ENCODE results near the gene SLC12A9. TPM values are rescaled to one million over a fixed set of nuclear protein-coding genes. Genes with fewer than 3 reads are reported as not detected.
A peak's percentile ranks its signal among the peaks of the same experiment; 100 is the strongest.

Gene SLC12A9
- total RNA-seq, 1 experiment from 2014 or later, result 23.8 TPM

- peaks cover 5% of the 10 kb centered on the region for H3K36me3 ChIP-seq (ENCODE audit: insufficient read depth, low read length, poor library complexity, severe bottlenecking)
- H3K27ac ChIP-seq (ENCODE audit: low read depth, low read length, poor library complexity, severe bottlenecking), result no peak overlapping the region
- H3K9me3 ChIP-seq (ENCODE audit: low read depth, low read length, poor library complexity, severe bottlenecking), result no peaks in the 10 kb centered on the region
- intact Hi-C loops (cut with micrococcal nuclease; ENCODE audit: unreplicated experiment), result loop anchor here (10.0 kb wide), 1 partner anchor 301 kb away; no protein-coding TSS in a partner anchor
- peaks cover 7% of the 10 kb centered on the region for H3K27me3 ChIP-seq (replicated peaks; ENCODE audit: insufficient read depth, low read depth, low read length, poor library complexity)
- TF ChIP-seq EZH2 (IDR thresholded peaks at IDR 0.05; ENCODE audit: borderline replicate concordance, low read depth, low read length, poor library complexity, severe bottlenecking), result no peak
- no peak for TF ChIP-seq CTCF (conservative IDR thresholded peaks at IDR 0.05; ENCODE audit: low read depth, low read length)
- H3K4me3 ChIP-seq (ENCODE audit: low read depth, low read length, poor library complexity, severe bottlenecking), result no peak overlapping the region
- DNase-seq (ENCODE audit: low spot score), result no peak
- peaks cover 21% of the 10 kb centered on the region for H3K4me1 ChIP-seq (ENCODE audit: insufficient read depth, low read length, poor library complexity, severe bottlenecking)
- no TSS peak for BruUV-seq (replicated peaks)
- CTCF ChIA-PET, result no interaction called here
- POLR2A ChIA-PET (ENCODE audit: low non-redundant PET), result no interaction called here
These were observed 40.9 kb downstream of the SLC12A9 start for GRCh38 chr7:100893318-100893895.

- Histone ChIP-seq H3K27me3 (replicated peaks; ENCODE audit: insufficient read depth, low read depth, low read length, poor library complexity) (peaks cover 7% of the 10 kb centered on the region), H3K4me3 (ENCODE audit: low read depth, low read length, poor library complexity, severe bottlenecking) (no peak overlapping the region), H3K27ac (ENCODE audit: low read depth, low read length, poor library complexity, severe bottlenecking) (no peak overlapping the region), H3K4me1 (ENCODE audit: insufficient read depth, low read length, poor library complexity, severe bottlenecking) (peaks cover 14% of the 10 kb centered on the region), H3K36me3 (ENCODE audit: insufficient read depth, low read length, poor library complexity, severe bottlenecking) (no peaks in the 10 kb centered on the region), H3K9me3 (ENCODE audit: low read depth, low read length, poor library complexity, severe bottlenecking) (no peaks in the 10 kb centered on the region)
- POLR2A ChIA-PET (ENCODE audit: low non-redundant PET), result no interaction called here
- intact Hi-C loops (cut with micrococcal nuclease; ENCODE audit: unreplicated experiment), result loop anchor here (2.0 to 10.0 kb wide), 2 partner anchors 301 to 351 kb away; partner anchors contain the start of gene FIS1
- CTCF ChIA-PET, result interaction anchor here (0.6 to 0.7 kb wide), 2 partner anchors 177 to 183 kb away, joined by 4 read pairs; no protein-coding TSS in a partner anchor
- DNase-seq (ENCODE audit: low spot score), result no peak
- TF ChIP-seq EZH2 (IDR thresholded peaks at IDR 0.05; ENCODE audit: borderline replicate concordance, low read depth, low read length, poor library complexity, severe bottlenecking) (no peak), CTCF (conservative IDR thresholded peaks at IDR 0.05; ENCODE audit: low read depth, low read length) (no peak)
- no TSS peak for BruUV-seq (replicated peaks)
These were observed 41.6 kb downstream of the SLC12A9 start for GRCh38 chr7:100893910-100894721.

GRCh38 chr7:100894860-100895700 is 42.6 kb downstream of the SLC12A9 start:
- ChIA-PET CTCF (interaction anchor here (0.5 to 0.7 kb wide), 4 partner anchors 176 to 249 kb away, joined by 4 to 10 read pairs (median 4); no protein-coding TSS in a partner anchor), POLR2A (ENCODE audit: low non-redundant PET) (interaction anchor here (0.5 kb wide), 1 partner anchor 305 kb away, joined by 5 read pairs; no protein-coding TSS in a partner anchor)
- no peaks in the 10 kb centered on the region for H3K9me3 ChIP-seq (ENCODE audit: low read depth, low read length, poor library complexity, severe bottlenecking)
- H3K4me3 ChIP-seq (ENCODE audit: low read depth, low read length, poor library complexity, severe bottlenecking), result peak overlapping the region; percentile 50
- no peaks in the 10 kb centered on the region for H3K36me3 ChIP-seq (ENCODE audit: insufficient read depth, low read length, poor library complexity, severe bottlenecking)
- TF ChIP-seq EZH2 (IDR thresholded peaks at IDR 0.05; ENCODE audit: borderline replicate concordance, low read depth, low read length, poor library complexity, severe bottlenecking) (no peak), CTCF (conservative IDR thresholded peaks at IDR 0.05; ENCODE audit: low read depth, low read length) (peak; percentile 88)
- no TSS peak for BruUV-seq (replicated peaks)
- H3K4me1 ChIP-seq (ENCODE audit: insufficient read depth, low read length, poor library complexity, severe bottlenecking), result peaks cover 12% of the 10 kb centered on the region
- peak; percentile 76 for DNase-seq (ENCODE audit: low spot score)
- peaks cover 7% of the 10 kb centered on the region for H3K27me3 ChIP-seq (replicated peaks; ENCODE audit: insufficient read depth, low read depth, low read length, poor library complexity)
- no peak overlapping the region for H3K27ac ChIP-seq (ENCODE audit: low read depth, low read length, poor library complexity, severe bottlenecking)
- intact Hi-C loops (cut with micrococcal nuclease; ENCODE audit: unreplicated experiment), result loop anchor here (2.0 to 10.0 kb wide), 4 partner anchors 182 to 387 kb away; partner anchors contain the start of gene FIS1

Measured in A673 (cell line).